Measurements from ENCODE around the gene PRMT2. TPM values are rescaled to one million over a fixed set of nuclear protein-coding genes. Genes with fewer than 3 reads are reported as not detected.

PRMT2 gene
- total RNA-seq, 1 experiment from 2014 or later = 62.0 TPM

DNA sequence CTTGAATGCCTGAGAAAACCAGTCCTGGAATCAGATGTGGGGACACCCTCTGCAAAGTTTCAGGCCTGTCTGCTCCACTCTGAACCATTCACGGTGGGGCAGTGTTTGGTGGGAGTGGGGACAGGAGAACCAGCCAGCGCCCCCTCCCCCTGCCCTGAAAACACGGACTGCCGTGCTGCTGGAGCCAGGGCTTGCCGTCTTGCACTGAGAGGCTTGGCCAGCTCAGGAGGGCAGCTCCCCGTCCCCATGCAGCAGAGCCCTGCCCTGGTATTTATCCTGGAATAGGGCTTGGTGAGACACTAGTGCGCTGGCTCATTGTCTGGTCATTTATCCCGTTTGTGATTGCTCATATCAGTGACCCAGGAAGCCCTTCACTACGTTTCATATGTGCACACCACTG lies 34.5 kb upstream of the PRMT2 start:
- no peaks in the 10 kb centered on the region for H4K20me1 ChIP-seq (ENCODE audit: insufficient read depth, low read depth, low read length)
- no peak overlapping the region for H2AFZ ChIP-seq (ENCODE audit: low read length)
- no peaks in the 10 kb centered on the region for H3K27me3 ChIP-seq (ENCODE audit: low read length)
- H3K9me3 ChIP-seq (ENCODE audit: low read length) = no peaks in the 10 kb centered on the region
- H3K9ac ChIP-seq (ENCODE audit: low read length) = no peak overlapping the region
- no peaks in the 10 kb centered on the region for H3K9me2 ChIP-seq (replicated peaks; ENCODE audit: insufficient read depth, low read length)
- no peak overlapping the region for H3K27ac ChIP-seq (ENCODE audit: low read length)
- H3K4me1 ChIP-seq (ENCODE audit: low read length) = no peaks in the 10 kb centered on the region
- no peaks in the 10 kb centered on the region for H3K36me3 ChIP-seq (ENCODE audit: insufficient read depth, low read length)
- H3K4me3 ChIP-seq (ENCODE audit: low read length) = no peak overlapping the region
- H3K79me2 ChIP-seq (ENCODE audit: low read length) = no peaks in the 10 kb centered on the region
- no peak overlapping the region for H3K4me2 ChIP-seq (ENCODE audit: low read depth, low read length, poor library complexity, severe bottlenecking)
- DNase-seq = no peak

DNA sequence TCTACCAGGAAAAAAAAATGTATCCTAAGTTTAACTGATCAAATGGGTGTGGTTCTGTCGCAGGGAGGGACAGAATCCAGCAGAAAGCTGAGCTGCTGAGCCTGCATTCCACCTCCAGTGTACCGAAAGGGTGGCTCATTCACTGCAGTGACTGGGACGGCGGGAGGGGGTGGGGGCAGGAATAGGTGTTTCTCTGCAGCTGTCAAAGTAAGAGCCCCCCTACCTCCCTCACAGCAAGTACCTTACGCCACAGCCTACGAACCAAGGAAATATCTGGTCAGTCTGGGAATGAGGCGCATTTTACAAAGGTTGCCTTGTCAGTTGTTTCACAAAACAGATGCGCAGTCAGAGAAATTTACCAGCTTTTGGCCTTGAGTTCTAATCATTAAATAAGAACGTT lies 32.2 kb upstream of the PRMT2 start:
- Histone ChIP-seq H3K4me3 (ENCODE audit: low read length) (no peak overlapping the region), H2AFZ (ENCODE audit: low read length) (no peak overlapping the region), H3K4me2 (ENCODE audit: low read depth, low read length, poor library complexity, severe bottlenecking) (no peak overlapping the region), H3K9me3 (ENCODE audit: low read length) (no peaks in the 10 kb centered on the region), H3K4me1 (ENCODE audit: low read length) (no peaks in the 10 kb centered on the region; the same call in 1 of the 2 replicates), H3K9ac (ENCODE audit: low read length) (no peak overlapping the region), H3K9me2 (replicated peaks; ENCODE audit: insufficient read depth, low read length) (no peaks in the 10 kb centered on the region), H3K36me3 (ENCODE audit: insufficient read depth, low read length) (no peaks in the 10 kb centered on the region), H4K20me1 (ENCODE audit: insufficient read depth, low read depth, low read length) (no peaks in the 10 kb centered on the region), H3K79me2 (ENCODE audit: low read length) (no peaks in the 10 kb centered on the region), H3K27me3 (ENCODE audit: low read length) (no peaks in the 10 kb centered on the region), H3K27ac (ENCODE audit: low read length) (no peak overlapping the region)
- DNase-seq = no peak

DNA sequence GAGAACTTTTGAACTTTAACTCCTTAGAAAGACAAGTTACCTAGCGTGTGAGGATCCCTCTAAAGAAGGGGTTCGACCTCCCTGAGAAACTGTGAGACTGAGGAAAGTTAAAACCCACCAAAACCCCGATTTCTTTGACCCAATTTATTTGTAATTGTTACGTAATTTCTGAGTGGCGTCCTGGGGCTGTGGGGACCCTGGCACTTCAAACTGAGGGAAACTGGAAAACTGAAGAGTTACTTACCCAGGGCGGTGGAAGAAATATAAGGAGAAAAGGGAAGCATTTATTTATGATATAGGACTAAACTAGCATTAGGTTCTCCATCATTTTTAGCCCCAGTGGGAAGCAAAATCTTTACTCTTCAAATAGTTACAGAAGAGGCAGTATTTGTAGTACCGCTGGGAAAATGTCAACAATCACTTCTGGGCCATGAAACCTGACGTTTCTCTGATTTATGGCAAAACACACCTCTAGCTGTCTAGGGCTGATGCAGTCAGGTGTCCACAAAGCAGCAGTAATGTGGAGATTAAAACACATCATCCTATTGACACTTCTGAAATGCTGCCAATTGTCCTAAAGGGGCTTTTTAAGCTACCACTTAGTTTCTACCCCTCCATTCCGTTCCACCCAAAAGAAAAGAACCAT lies 31.0 kb upstream of the PRMT2 start:
- no peak overlapping the region for H3K27ac ChIP-seq (ENCODE audit: low read length)
- peaks cover 12% of the 10 kb centered on the region for H3K4me1 ChIP-seq (ENCODE audit: low read length)
- H3K4me3 ChIP-seq (ENCODE audit: low read length) = no peak overlapping the region
- no peak overlapping the region for H3K4me2 ChIP-seq (ENCODE audit: low read depth, low read length, poor library complexity, severe bottlenecking)
- H3K36me3 ChIP-seq (ENCODE audit: insufficient read depth, low read length) = no peaks in the 10 kb centered on the region
- no peaks in the 10 kb centered on the region for H4K20me1 ChIP-seq (ENCODE audit: insufficient read depth, low read depth, low read length)
- no peak overlapping the region for H3K9ac ChIP-seq (ENCODE audit: low read length)
- H3K9me2 ChIP-seq (replicated peaks; ENCODE audit: insufficient read depth, low read length) = no peaks in the 10 kb centered on the region
- no peaks in the 10 kb centered on the region for H3K27me3 ChIP-seq (ENCODE audit: low read length)
- H3K9me3 ChIP-seq (ENCODE audit: low read length) = no peaks in the 10 kb centered on the region
- no peaks in the 10 kb centered on the region for H3K79me2 ChIP-seq (ENCODE audit: low read length)
- DNase-seq = no peak
- H2AFZ ChIP-seq (ENCODE audit: low read length) = no peak overlapping the region

DNA sequence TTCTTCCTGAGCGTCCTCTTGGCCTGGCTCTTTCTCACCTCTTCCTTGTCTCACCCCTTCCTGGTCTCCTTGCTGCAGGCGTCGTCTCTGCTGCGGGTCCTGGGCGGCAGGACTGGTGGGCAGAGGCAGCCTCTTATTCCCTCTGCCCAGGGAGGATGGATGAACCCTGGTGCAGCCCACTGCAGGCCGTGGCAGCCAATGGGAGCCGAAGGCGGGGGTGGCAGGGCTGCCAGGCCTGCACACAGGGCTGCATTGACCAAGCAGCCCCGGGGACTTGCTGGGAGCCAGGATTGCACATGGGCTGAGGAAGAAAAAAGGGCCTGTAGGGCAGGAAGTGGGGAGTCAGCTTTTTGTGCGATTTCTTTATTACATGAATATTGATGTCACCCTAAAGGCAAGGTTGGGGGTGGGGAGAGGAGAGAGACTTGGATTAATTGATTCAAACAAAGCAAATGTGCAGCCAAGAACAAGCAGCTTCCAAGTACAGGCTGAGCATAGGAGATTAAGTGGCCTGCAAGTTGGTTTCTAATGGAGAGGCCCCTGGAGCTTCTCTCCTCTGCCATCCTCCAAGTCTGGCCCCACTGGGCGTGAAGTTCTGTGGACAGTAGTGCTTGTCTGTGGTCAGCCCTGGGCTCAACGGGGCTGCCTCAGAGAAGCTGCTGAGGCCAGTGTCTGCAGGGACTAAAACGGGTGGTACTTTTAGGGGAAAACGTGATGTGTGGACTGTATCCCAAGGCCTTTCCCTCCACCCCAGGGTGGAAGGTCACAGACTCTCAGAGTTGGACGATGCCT lies 30.3 kb upstream of the PRMT2 start, which contains the start of gene S100B:
S100B (minus strand) TSS at position 108 of the 792 bp plus-strand sequence. CDS start 2,667 bp downstream, outside the sequence.
- H3K27ac ChIP-seq (ENCODE audit: low read length) = no peak within 1 kb of the TSS
- H3K4me2 ChIP-seq (ENCODE audit: low read depth, low read length, poor library complexity, severe bottlenecking) = no peak within 1 kb of the TSS
- H3K9me3 ChIP-seq (ENCODE audit: low read length) = no peaks in the 10 kb centered on the region
- H3K9ac ChIP-seq (ENCODE audit: low read length) = no peak within 1 kb of the TSS
- no peaks in the 10 kb centered on the region for H4K20me1 ChIP-seq (ENCODE audit: insufficient read depth, low read depth, low read length)
- H2AFZ ChIP-seq (ENCODE audit: low read length) = no peak within 1 kb of the TSS
- peaks cover 15% of the 10 kb centered on the region for H3K4me1 ChIP-seq (ENCODE audit: low read length)
- no peak for DNase-seq
- no peaks in the 10 kb centered on the region for H3K27me3 ChIP-seq (ENCODE audit: low read length)
- no peaks in the 10 kb centered on the region for H3K36me3 ChIP-seq (ENCODE audit: insufficient read depth, low read length)
- no peak within 1 kb of the TSS for H3K4me3 ChIP-seq (ENCODE audit: low read length)
- no peaks in the 10 kb centered on the region for H3K9me2 ChIP-seq (replicated peaks; ENCODE audit: insufficient read depth, low read length)
- H3K79me2 ChIP-seq (ENCODE audit: low read length) = no peaks in the 10 kb centered on the region

DNA sequence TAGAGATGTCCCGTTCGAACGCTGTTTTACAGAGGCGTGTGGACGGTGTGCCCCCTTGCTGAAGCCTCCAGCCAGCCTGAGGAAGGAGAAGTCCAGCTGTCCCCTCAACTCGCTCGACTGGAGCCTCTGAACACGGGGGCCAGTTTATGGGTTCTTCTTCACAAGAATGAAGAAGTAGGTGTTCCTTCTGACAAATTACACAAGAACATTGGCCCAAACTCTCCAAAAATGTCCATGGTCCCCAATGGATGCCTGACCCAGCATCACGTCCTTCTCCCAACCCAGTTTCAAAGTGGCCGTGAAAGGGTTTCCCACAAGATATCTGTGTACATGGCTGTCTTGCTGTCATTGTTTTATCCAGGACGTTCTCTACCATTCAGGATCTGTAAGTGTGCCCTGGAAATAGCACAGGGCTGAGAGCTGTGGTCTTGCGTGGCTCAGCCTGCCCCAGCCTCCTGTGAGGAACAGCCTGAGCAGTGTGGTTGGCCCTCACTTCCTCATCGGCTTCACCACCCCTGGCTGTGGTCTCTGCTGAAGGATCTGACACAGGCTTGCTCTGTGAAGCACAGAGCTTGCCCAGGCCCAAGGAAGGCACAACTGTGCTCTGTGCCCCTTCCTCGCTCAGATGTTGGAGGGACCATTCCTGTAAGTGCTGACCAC lies 29.6 kb upstream of the PRMT2 start:
- H4K20me1 ChIP-seq (ENCODE audit: insufficient read depth, low read depth, low read length) = no peaks in the 10 kb centered on the region
- peaks cover 15% of the 10 kb centered on the region for H3K4me1 ChIP-seq (ENCODE audit: low read length)
- H3K9me3 ChIP-seq (ENCODE audit: low read length) = no peaks in the 10 kb centered on the region
- H3K27ac ChIP-seq (ENCODE audit: low read length) = no peak overlapping the region
- H2AFZ ChIP-seq (ENCODE audit: low read length) = no peak overlapping the region
- DNase-seq = peak; percentile 50
- no peak overlapping the region for H3K9ac ChIP-seq (ENCODE audit: low read length)
- no peaks in the 10 kb centered on the region for H3K79me2 ChIP-seq (ENCODE audit: low read length)
- no peak overlapping the region for H3K4me2 ChIP-seq (ENCODE audit: low read depth, low read length, poor library complexity, severe bottlenecking)
- H3K4me3 ChIP-seq (ENCODE audit: low read length) = no peak overlapping the region
- no peaks in the 10 kb centered on the region for H3K9me2 ChIP-seq (replicated peaks; ENCODE audit: insufficient read depth, low read length)
- H3K27me3 ChIP-seq (ENCODE audit: low read length) = no peaks in the 10 kb centered on the region
- H3K36me3 ChIP-seq (ENCODE audit: insufficient read depth, low read length) = no peaks in the 10 kb centered on the region

DNA sequence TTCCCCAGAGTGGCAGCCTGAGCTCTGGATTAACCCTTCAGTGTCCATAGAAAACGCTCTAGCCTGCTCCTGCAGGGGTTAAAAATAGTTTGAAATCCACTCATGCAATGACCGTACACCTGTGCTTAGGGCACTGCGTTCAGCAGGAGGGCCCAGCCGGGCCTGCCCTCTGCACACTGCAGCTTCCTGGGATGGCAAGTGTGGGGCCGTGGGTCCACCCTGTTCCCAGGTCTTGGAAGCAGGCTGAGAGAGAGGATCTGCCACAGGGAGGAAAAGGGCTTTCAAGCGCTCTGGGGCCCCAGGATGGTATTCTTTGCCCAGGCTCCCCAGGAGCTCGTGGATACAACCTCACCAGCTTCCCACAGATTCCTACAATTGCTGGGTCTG lies 29.1 kb upstream of the PRMT2 start:
- Histone ChIP-seq H3K4me2 (ENCODE audit: low read depth, low read length, poor library complexity, severe bottlenecking) (no peak overlapping the region), H3K36me3 (ENCODE audit: insufficient read depth, low read length) (no peaks in the 10 kb centered on the region), H3K27ac (ENCODE audit: low read length) (no peak overlapping the region), H3K9ac (ENCODE audit: low read length) (no peak overlapping the region), H2AFZ (ENCODE audit: low read length) (no peak overlapping the region), H4K20me1 (ENCODE audit: insufficient read depth, low read depth, low read length) (no peaks in the 10 kb centered on the region), H3K4me1 (ENCODE audit: low read length) (peaks cover 15% of the 10 kb centered on the region), H3K4me3 (ENCODE audit: low read length) (no peak overlapping the region), H3K9me2 (replicated peaks; ENCODE audit: insufficient read depth, low read length) (no peaks in the 10 kb centered on the region), H3K27me3 (ENCODE audit: low read length) (no peaks in the 10 kb centered on the region), H3K9me3 (ENCODE audit: low read length) (no peaks in the 10 kb centered on the region), H3K79me2 (ENCODE audit: low read length) (no peaks in the 10 kb centered on the region)
- no peak for DNase-seq

DNA sequence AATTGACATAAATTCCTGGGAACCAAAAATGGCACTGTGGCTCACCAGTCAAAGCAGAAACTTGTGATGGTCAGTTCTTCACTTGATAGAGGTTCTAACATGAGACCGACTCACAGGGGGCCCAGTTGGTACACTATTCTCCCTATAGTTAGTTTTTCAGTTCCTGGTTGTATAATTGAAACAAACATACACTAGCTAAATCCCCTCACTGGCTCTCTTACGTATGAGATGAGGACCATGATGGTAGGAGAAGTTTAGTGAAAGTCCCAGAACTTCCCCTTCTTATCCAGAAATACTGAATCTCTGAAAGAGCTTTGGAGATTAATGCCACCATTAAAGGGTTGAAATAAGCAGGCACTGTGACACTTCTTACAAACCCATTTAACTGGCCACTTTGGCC lies 27.8 kb upstream of the PRMT2 start:
- DNase-seq = no peak
- Histone ChIP-seq H2AFZ (ENCODE audit: low read length) (no peak overlapping the region), H3K9me3 (ENCODE audit: low read length) (no peaks in the 10 kb centered on the region), H3K27ac (ENCODE audit: low read length) (no peak overlapping the region), H3K27me3 (ENCODE audit: low read length) (no peaks in the 10 kb centered on the region), H3K79me2 (ENCODE audit: low read length) (no peaks in the 10 kb centered on the region), H3K9me2 (replicated peaks; ENCODE audit: insufficient read depth, low read length) (no peaks in the 10 kb centered on the region), H3K4me2 (ENCODE audit: low read depth, low read length, poor library complexity, severe bottlenecking) (no peak overlapping the region), H3K4me3 (ENCODE audit: low read length) (no peak overlapping the region), H3K9ac (ENCODE audit: low read length) (no peak overlapping the region), H3K4me1 (ENCODE audit: low read length) (peaks cover 15% of the 10 kb centered on the region), H4K20me1 (ENCODE audit: insufficient read depth, low read depth, low read length) (no peaks in the 10 kb centered on the region), H3K36me3 (ENCODE audit: insufficient read depth, low read length) (no peaks in the 10 kb centered on the region)

DNA sequence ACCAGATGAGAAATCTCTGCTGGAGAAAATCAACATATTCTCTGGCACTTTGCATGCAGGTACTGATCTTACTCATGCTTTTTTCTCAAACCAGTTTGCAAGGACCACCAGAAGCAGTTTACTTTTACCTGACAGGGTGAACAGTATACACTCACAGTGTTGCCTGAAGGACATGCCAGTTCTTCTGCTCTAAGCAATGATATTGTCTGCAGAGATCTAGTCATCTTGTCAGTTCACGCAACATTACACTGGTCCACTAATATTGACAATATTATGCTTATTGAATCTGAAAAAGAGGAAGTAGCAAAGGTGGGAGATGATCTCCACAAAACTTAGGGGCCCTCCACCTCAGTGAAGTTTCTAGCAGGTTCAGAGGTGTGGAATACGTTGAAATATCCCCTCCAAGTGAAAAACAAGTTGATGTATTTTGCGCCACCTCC lies 26.8 kb upstream of the PRMT2 start:
- H3K4me3 ChIP-seq (ENCODE audit: low read length) = no peak overlapping the region
- H3K79me2 ChIP-seq (ENCODE audit: low read length) = no peaks in the 10 kb centered on the region
- H3K27me3 ChIP-seq (ENCODE audit: low read length) = no peaks in the 10 kb centered on the region
- no peak overlapping the region for H3K9ac ChIP-seq (ENCODE audit: low read length)
- H3K4me1 ChIP-seq (ENCODE audit: low read length) = peaks cover 15% of the 10 kb centered on the region
- H3K4me2 ChIP-seq (ENCODE audit: low read depth, low read length, poor library complexity, severe bottlenecking) = peak overlapping the region; percentile 43
- no peaks in the 10 kb centered on the region for H3K9me3 ChIP-seq (ENCODE audit: low read length)
- no peak overlapping the region for H3K27ac ChIP-seq (ENCODE audit: low read length)
- no peak for DNase-seq
- H3K36me3 ChIP-seq (ENCODE audit: insufficient read depth, low read length) = no peaks in the 10 kb centered on the region
- H2AFZ ChIP-seq (ENCODE audit: low read length) = peak overlapping the region; percentile 51; the same call in 1 of the 2 replicates
- H4K20me1 ChIP-seq (ENCODE audit: insufficient read depth, low read depth, low read length) = no peaks in the 10 kb centered on the region
- no peaks in the 10 kb centered on the region for H3K9me2 ChIP-seq (replicated peaks; ENCODE audit: insufficient read depth, low read length)
